Liver (tissue), 9 donors: Measurements from ENCODE around the gene SYNPO2. TPM values are rescaled to one million over a fixed set of nuclear protein-coding genes. Genes with fewer than 3 reads are reported as not detected.

Experiments used
- DNase-seq: peaks from one replicate; pipeline ENCODE4 v3.0.0-alpha.2; 2017; ENCODE audit warnings: low spot score
- H3K27ac ChIP-seq, 2 donors: one replicate each; pipeline ENCODE4 v1.7.0; 2013; ENCODE audit warnings: inconsistent platforms in 2 of 2, low read length in 2 of 2, control low read depth in 1 of 2, low read depth in 1 of 2, mild to moderate bottlenecking in 1 of 2
- H3K27me3 ChIP-seq, 4 donors: one replicate each; pipeline versions ENCODE4 v1.6.1 to v1.7.0; 2013; ENCODE audit warnings: low read length in 3 of 4, inconsistent platforms in 1 of 4, mild to moderate bottlenecking in 1 of 4, moderate library complexity in 1 of 4; ENCODE audit not compliant: control insufficient read depth in 4 of 4, insufficient read depth in 4 of 4
- H3K36me3 ChIP-seq, 4 donors: one replicate each; pipeline versions ENCODE4 v1.6.1 to v1.7.0; 2013; ENCODE audit warnings: low read length in 3 of 4, mild to moderate bottlenecking in 3 of 4, low read depth in 1 of 4, moderate library complexity in 1 of 4; ENCODE audit not compliant: control insufficient read depth in 4 of 4, insufficient read depth in 3 of 4
- H3K4me1 ChIP-seq, 4 donors: one replicate each; pipeline versions ENCODE4 v1.6.1 to v1.7.0; 2013; ENCODE audit warnings: low read length in 3 of 4, mild to moderate bottlenecking in 3 of 4, moderate library complexity in 1 of 4; ENCODE audit not compliant: control insufficient read depth in 4 of 4, insufficient read depth in 4 of 4
- H3K4me3 ChIP-seq, 3 donors: one replicate each; pipeline versions ENCODE4 v1.6.1 to v1.7.0; 2013; ENCODE audit warnings: low read length in 3 of 3, control low read depth in 1 of 3, low read depth in 1 of 3, mild to moderate bottlenecking in 1 of 3
- H3K9ac ChIP-seq, 2 donors: one replicate each; pipeline ENCODE4 v1.7.0; 2013; ENCODE audit warnings: low read length in 2 of 2, mild to moderate bottlenecking in 2 of 2, moderate library complexity in 2 of 2, control low read depth in 1 of 2, low read depth in 1 of 2
- H3K9me3 ChIP-seq, 4 donors: one replicate each; pipeline versions ENCODE4 v1.6.1 to v1.7.0; 2013; ENCODE audit warnings: low read length in 3 of 4; ENCODE audit not compliant: control insufficient read depth in 4 of 4
- CTCF ChIP-seq: fragments of 150-350 bp; IDR thresholded peaks from 2 replicates; pipeline ENCODE4 v1.5.1; 2017; ENCODE audit warnings: improper control_type of control experiment, low read depth, low read length; ENCODE audit not compliant: missing input control
- EGR1 ChIP-seq, 2 donors: IDR thresholded peaks; 2 replicates each; pipeline ENCODE4 v1.6.1; 2016 to 2018; ENCODE audit warnings: antibody characterized with exemption in 2 of 2, low read depth in 2 of 2
- FOXA1 ChIP-seq: IDR thresholded peaks from 2 replicates; pipeline ENCODE4 v1.6.1; 2016; ENCODE audit warnings: antibody characterized with exemption
- FOXA2 ChIP-seq: IDR thresholded peaks from 2 replicates; pipeline ENCODE4 v1.6.1; 2016; ENCODE audit warnings: antibody characterized with exemption
- GABPA ChIP-seq, 2 donors: IDR thresholded peaks in 1 of 2; conservative IDR thresholded peaks in 1 of 2; 2 replicates each; pipeline ENCODE4 v1.6.1; 2016; ENCODE audit warnings: antibody characterized with exemption in 2 of 2, mild to moderate bottlenecking in 1 of 2, moderate library complexity in 1 of 2
- HNF4G ChIP-seq: IDR thresholded peaks from 2 replicates; pipeline ENCODE4 v1.6.1; 2016; ENCODE audit warnings: antibody characterized with exemption
- NR2F2 ChIP-seq: IDR thresholded peaks from 2 replicates; pipeline ENCODE4 v1.6.1; 2016; ENCODE audit warnings: antibody characterized with exemption
- RAD21 ChIP-seq, 2 donors: IDR thresholded peaks; 2 replicates each; pipeline ENCODE4 v1.6.1; 2016; ENCODE audit warnings: antibody characterized with exemption in 2 of 2, mild to moderate bottlenecking in 2 of 2
- SP1 ChIP-seq: IDR thresholded peaks from 2 replicates; pipeline ENCODE4 v1.6.1; 2018; ENCODE audit warnings: antibody characterized with exemption, mild to moderate bottlenecking
- YY1 ChIP-seq: IDR thresholded peaks from 2 replicates; pipeline ENCODE4 v1.6.1; 2016; ENCODE audit warnings: antibody characterized with exemption, mild to moderate bottlenecking
- ZBTB33 ChIP-seq: IDR thresholded peaks from 2 replicates; pipeline ENCODE4 v1.6.1; 2016; ENCODE audit warnings: antibody characterized with exemption
- whole genome bisulfite sequencing: extraction: QIAGEN DNeasy Blood & Tissue Kit; methylation state at CpG from one replicate; pipeline ENCODE4 v1.1.7; 2013; 5-methylcytosine and 5-hydroxymethylcytosine counted together
- polyA plus RNA-seq, 2 donors: library from polyadenylated mRNA; stranded (reverse) in 1 of 2; unstranded in 1 of 2; fragments of 200-250 nt in 1 of 2; fragments of >200 nt in 1 of 2; fragmentation: Nextera tagmentation in 1 of 2; extraction: Ambion mirVana in 1 of 2; gene quantifications; one replicate each; pipeline versions ENCODE4 v1.2.1 to v1.2.3, GENCODE V29; 2013 to 2015
- total RNA-seq, 2 donors: library from RNA; depleted of rRNA; stranded (reverse); fragments of >200 nt; gene quantifications; one replicate each; pipeline ENCODE4 v1.2.3, GENCODE V29; 2014
- TF ChIP-seq, protein P1 (sequence below): IDR thresholded peaks from 2 replicates; pipeline ENCODE4 v1.6.1; 2016; ENCODE audit warnings: antibody characterized with exemption, mild to moderate bottlenecking
- donor health status: healthy.
- donor health status: healthy.
- donor health status: healthy.
- donor health status: healthy.
- donor health status: healthy.

SYNPO2 gene
- total and polyA plus RNA-seq, 4 donors = 2.4 to 10.9 (median 3.4) TPM

- no peak for DNase-seq
- Histone ChIP-seq H3K4me1 (peaks cover 0 to under 1% (median 0%) of the 10 kb centered on the region in 4 donors), H3K9me3 (no peaks in the 10 kb centered on the region), H3K27me3 (no peaks in the 10 kb centered on the region), H3K9ac (no peak overlapping the region), H3K36me3 (no peaks in the 10 kb centered on the region), H3K4me3 (no peak overlapping the region), H3K27ac (no peak overlapping the region)
- WGBS = 82% methylated on average over 3 of the region's 3 CpGs
- no peak for TF ChIP-seq CTCF
- TF ChIP-seq YY1 = no peak
- no peak for TF ChIP-seq HNF4G
- TF ChIP-seq, protein P1, sequence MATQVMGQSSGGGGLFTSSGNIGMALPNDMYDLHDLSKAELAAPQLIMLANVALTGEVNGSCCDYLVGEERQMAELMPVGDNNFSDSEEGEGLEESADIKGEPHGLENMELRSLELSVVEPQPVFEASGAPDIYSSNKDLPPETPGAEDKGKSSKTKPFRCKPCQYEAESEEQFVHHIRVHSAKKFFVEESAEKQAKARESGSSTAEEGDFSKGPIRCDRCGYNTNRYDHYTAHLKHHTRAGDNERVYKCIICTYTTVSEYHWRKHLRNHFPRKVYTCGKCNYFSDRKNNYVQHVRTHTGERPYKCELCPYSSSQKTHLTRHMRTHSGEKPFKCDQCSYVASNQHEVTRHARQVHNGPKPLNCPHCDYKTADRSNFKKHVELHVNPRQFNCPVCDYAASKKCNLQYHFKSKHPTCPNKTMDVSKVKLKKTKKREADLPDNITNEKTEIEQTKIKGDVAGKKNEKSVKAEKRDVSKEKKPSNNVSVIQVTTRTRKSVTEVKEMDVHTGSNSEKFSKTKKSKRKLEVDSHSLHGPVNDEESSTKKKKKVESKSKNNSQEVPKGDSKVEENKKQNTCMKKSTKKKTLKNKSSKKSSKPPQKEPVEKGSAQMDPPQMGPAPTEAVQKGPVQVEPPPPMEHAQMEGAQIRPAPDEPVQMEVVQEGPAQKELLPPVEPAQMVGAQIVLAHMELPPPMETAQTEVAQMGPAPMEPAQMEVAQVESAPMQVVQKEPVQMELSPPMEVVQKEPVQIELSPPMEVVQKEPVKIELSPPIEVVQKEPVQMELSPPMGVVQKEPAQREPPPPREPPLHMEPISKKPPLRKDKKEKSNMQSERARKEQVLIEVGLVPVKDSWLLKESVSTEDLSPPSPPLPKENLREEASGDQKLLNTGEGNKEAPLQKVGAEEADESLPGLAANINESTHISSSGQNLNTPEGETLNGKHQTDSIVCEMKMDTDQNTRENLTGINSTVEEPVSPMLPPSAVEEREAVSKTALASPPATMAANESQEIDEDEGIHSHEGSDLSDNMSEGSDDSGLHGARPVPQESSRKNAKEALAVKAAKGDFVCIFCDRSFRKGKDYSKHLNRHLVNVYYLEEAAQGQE = no peak
Observed at GRCh38 chr4:118842055-118842454, 46.6 kb upstream of the SYNPO2 start.

GRCh38 chr4:118843237-118843636 lies 45.4 kb upstream of the SYNPO2 start:
- TF ChIP-seq FOXA1 (no peak), FOXA2 (no peak), ZBTB33 (no peak), EGR1 (IDR thresholded peaks at IDR 0.05; ENCODE audit: low read depth in 2 of 2) (no peak), SP1 (no peak)
- no peaks in the 10 kb centered on the region for H3K9me3 ChIP-seq
- no peaks in the 10 kb centered on the region for H3K27me3 ChIP-seq
- DNase-seq = no peak
- no peak overlapping the region for H3K9ac ChIP-seq
- no peaks in the 10 kb centered on the region for H3K4me1 ChIP-seq
- 82% methylated on average over 6 of the region's 6 CpGs for WGBS
- H3K36me3 ChIP-seq = no peaks in the 10 kb centered on the region
- H3K4me3 ChIP-seq = no peak overlapping the region
- H3K27ac ChIP-seq = no peak overlapping the region

- no peak for DNase-seq
- Histone ChIP-seq H3K4me1 (peaks cover 0 to 4% (median 0%) of the 10 kb centered on the region in 4 donors), H3K36me3 (no peaks in the 10 kb centered on the region), H3K4me3 (no peak overlapping the region), H3K9me3 (no peaks in the 10 kb centered on the region), H3K27me3 (no peaks in the 10 kb centered on the region), H3K9ac (no peak overlapping the region), H3K27ac (no peak overlapping the region)
- TF ChIP-seq FOXA2 = no peak
- no peak for TF ChIP-seq NR2F2
- no peak for TF ChIP-seq HNF4G
- no peak for TF ChIP-seq SP1
- TF ChIP-seq RAD21 (IDR thresholded peaks at IDR 0.05) = no peak
- no peak for TF ChIP-seq YY1
- no peak for TF ChIP-seq ZBTB33
- no peak for TF ChIP-seq GABPA (IDR thresholded peaks at IDR 0.05 in 1 of 2, conservative IDR thresholded peaks at IDR 0.05 in 1 of 2)
Observed at GRCh38 chr4:118845552-118846050, 43.1 kb upstream of the SYNPO2 start.
